MV-4-11 (cell line): ENCODE measurements around the gene RNF17.

Experiments
- DNase-seq: peaks from one replicate; lab custom pipeline; 2025; lab: John Stamatoyannopoulos, UW

The RNF17 gene

GRCh38 chr13:24858953-24859352 lies 95.0 kb downstream of the RNF17 start:
- DNase-seq = peak; percentile 7

DNA sequence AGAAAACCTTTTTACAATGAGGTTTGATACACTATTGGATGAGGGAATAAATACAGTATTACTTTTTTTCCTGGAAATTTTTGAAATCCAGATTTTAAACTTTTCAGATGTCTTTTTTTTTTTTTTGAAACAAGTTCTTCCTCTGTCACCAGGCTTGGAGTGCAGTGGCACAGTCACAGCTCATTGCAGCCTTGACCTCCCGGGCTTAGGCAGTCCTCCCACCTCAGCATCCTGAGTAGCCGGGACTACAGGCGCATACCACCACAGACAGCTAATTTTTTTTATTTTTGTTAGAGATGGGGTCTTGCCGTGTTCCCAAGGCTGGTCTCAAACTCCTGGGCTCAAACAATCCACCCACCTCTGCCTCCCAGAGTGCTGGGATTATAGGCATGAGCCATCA lies 96.8 kb downstream of the RNF17 start:
- no peak for DNase-seq

DNA sequence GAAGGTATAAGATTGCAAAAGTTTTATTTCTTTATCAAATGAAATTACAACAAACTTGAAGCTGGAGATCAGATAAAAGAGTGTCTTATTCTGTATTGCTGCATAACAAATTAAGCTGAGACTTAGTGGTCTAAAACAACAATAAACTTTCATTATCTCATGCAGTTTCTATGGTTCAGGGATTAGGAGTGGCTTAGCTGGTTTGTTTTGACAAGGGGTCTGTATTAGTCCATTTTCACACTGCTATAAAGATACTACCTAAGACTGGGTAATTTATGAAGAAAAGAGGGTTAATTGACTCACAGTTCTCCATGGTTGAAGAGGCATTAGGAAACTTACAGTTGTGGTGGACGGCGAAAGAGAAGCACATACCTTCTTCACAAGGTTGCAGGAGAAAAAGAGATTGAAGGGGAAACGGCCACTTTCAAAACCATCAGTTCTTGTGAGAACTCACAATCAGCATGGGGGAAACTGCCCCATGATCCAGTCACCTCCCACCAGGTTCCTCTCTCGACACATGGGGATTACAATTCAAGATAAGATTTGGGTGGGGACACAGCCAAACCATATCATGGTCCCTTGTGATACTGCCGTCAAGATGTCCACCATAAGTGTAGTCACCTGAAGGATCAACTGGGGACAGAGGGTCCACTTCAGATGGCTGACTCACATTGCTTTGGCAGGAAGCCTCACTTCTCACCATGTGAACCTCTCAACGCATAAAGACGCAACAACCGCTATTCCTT lies 97.8 kb downstream of the RNF17 start:
- no peak for DNase-seq

- no peak for DNase-seq
These were observed 100.0 kb downstream of the RNF17 start for GRCh38 chr13:24863748-24864540.

GRCh38 chr13:24864579-24864978 lies 100.6 kb downstream of the RNF17 start:
- no peak for DNase-seq

GRCh38 chr13:24865163-24865953 lies 101.4 kb downstream of the RNF17 start:
- peak; percentile 50 for DNase-seq

DNA sequence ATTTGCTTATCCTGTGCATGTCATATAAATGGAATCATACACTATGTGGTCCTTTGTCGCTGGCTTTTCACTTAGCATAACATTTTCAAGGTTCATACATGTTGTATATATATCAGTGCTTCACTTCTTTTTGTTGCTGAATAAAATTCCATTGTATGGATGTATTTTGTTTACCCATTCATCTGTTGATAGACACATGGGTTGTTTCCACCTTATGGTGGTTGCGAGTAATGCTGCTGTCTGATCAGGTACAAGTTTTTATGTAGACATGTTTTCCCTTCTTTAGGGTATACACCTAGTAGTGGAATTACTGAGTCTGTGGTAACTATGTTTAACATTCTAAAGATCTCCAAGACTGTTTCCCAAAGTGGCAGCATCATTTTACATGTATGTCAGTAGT lies 102.5 kb downstream of the RNF17 start:
- no peak for DNase-seq

DNA sequence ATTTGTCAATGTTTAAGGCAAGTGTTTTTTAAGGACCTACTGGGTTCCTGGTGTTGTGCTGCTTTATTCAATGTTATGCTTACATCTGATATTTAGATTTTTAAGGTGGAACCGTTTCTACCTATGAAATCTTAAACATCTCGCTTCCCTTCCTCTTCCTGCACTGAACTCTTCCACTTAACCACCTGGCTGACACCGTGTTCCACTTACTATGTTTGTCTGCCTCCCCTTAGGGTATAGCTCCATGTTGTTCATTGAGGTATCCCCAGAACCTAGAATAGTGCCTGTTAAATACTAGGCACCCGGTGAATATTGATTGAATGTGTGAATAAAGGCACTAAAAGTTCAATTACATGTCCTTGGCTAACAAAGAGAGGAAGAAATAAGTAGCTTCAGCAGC lies 104.9 kb downstream of the RNF17 start:
- no peak for DNase-seq

GRCh38 chr13:24870380-24870760 lies 106.4 kb downstream of the RNF17 start:
- DNase-seq = no peak

GRCh38 chr13:24875566-24875965 lies 111.6 kb downstream of the RNF17 start:
- peak; percentile 13 for DNase-seq

GRCh38 chr13:24877531-24877930 lies 113.6 kb downstream of the RNF17 start:
- DNase-seq = no peak

- DNase-seq = no peak
These were observed 114.4 kb downstream of the RNF17 start for GRCh38 chr13:24878340-24878739.

DNA sequence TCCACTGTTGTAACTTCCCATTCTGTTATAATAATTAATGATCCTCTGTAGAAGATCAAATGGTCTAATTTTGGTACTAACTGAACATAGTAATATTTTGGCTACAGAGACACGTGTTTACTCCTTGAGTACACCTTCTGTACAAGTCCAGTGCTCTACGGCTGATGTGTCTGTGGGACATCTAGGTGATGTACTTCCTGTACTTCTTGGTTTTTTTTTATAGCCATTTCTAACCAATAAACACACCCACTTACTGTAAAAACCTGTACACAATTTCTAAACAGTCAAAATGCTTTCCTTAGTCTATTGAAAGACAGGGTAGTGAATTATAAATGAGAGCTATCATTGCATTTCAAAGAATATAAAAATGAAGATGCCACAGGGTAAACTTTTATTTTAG lies 118.7 kb downstream of the RNF17 start:
- no peak for DNase-seq

DNA sequence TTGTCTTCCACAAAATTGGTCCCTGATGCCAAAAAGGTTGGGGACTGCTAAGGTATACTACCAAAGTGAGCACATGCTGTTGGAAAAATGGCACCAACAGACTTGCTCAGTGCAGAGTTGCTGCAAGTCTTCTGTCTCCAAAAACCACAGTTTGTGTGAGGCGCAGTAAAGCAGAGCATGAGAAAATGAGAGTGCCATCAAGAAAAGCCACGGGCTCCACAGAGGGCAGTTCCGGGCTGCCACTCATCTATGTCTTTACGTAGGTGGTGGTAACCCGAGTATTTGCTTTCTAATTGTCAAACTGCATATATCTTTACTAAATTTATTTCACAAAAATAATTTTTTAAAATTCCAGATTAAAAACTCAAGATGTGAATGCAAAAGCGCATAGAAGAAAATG lies 123.8 kb downstream of the RNF17 start:
- no peak for DNase-seq

DNA sequence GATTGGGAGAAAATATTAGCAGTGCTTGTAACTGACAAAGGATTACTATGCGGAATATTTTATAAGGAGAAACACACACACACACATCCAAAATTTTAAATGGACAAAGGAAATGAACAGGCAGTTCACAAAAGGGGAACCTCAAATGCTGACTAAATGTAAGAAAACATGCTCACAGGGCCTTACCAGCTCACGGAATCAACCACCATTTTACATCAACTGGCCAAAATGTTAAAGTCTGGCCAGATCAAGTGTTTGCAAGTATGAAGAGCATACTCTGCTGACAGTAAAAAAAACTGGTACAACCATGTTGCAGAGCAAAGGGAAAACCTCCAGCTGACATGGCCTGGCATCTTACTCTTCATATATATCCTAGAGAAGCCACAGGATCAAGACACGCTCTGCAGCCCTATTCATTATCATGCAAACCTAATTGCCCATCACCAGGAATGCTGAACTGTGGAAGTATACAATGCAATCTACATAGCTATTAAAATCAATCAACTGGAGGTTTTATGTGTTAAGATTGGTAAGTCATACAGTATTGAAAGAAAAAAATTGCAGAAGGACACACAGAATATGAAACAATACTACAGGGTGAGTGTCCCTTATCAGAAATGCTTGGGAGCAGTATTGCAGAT lies 124.4 kb downstream of the RNF17 start:
- DNase-seq = peak; percentile 49

DNA sequence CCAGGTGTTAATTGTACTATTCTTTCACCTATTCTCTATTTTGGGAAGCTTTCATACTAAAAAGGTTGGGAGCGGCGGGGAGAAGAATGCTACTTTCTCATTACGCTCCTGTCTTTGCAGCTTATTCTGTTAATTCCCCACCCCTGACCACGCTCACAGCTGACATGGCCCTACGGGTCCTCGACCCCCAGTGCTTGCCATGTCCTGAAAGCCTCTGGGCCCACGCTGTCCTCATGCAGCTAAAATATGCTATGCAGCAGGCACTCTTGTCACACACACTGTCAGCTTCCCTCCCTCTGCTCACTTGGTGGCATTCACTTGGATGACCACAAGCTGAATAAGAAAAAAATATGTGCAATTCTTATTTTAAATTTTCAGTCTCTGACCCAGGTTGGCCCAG lies 126.3 kb downstream of the RNF17 start:
- no peak for DNase-seq

GRCh38 chr13:24891476-24892108 lies 127.6 kb downstream of the RNF17 start:
- DNase-seq = no peak

DNA sequence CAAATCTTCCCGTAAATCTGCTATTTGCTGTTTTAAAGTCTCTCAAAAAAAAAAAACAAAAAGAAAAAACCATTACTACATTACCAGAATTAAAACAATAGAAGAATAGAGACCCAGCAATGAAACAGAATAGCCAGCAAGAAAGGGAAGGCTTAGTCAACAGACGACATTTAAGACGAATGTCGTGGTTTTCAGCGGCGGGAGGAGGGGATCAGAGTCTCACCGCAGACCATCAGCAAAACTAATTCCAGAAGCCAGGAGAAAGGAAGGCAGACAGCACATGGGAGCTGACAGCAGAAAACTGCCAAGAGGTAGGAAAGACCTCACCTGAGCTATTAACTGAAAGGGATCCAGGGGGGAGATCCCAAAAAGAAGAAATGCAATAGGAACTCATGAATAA lies 128.9 kb downstream of the RNF17 start:
- DNase-seq = no peak

DNA sequence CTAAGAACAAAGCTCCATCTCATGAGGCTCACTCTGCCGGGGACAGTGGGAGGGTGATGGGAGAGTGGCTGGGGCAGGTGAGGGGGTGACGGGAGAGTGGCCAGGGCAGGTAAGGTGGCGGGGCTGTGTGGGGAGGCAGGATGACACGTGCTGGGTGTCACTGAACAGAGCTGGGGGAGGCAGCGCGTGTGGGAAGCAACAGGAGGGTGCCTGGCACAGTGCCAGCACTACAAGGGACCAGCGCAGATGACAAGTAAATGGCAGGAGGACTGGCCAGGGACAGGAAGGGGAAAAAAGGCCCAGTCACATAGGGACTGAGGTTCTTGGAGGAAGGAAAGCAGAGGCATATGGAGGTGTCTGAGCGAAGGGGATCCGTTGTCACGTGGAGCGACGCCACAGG lies 129.9 kb downstream of the RNF17 start:
- DNase-seq = no peak

- DNase-seq = no peak
These were observed 130.5 kb downstream of the RNF17 start for GRCh38 chr13:24894277-24894971.

DNA sequence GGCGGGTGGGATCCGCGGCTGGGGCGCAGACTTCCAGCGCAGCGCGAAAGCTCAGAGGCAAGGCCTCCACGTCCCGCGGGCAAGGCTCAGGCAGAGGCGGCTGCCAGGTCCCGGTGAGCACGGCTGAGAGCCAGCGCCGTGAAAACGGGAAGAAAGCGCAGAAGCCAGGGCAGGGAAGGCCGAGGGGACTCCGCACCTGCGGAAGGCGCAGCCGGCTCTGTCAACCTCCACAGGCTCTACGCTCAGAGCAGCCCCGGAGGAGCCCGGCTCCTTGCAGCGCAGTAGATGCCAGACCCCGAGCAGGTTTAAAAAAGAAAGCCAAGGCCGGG lies 131.0 kb downstream of the RNF17 start:
- DNase-seq = no peak
